Fibroblast of lung (primary cell): ENCODE data around the gene CAMK2N2. TPM values are rescaled to one million over a fixed set of nuclear protein-coding genes. Genes with fewer than 3 reads are reported as not detected.

Source experiments
- DNase-seq, 2 donors: peaks; one replicate each; pipeline versions ENCODE4 v3.0.0 to v3.0.0-alpha.2; 2010; ENCODE audit warnings: low read depth in 2 of 2
- H2AFZ ChIP-seq: 2 replicates; pipeline ENCODE4 v1.5.1; 2012; ENCODE audit warnings: low read length, control low read depth, inconsistent platforms
- H3K27ac ChIP-seq: 2 replicates; pipeline ENCODE4 v1.5.1; 2011; ENCODE audit warnings: low read length, control low read depth; ENCODE audit not compliant: insufficient read depth
- H3K27me3 ChIP-seq: 2 replicates; pipeline ENCODE4 v1.5.1; 2011; ENCODE audit warnings: mild to moderate bottlenecking, low read length; ENCODE audit not compliant: control insufficient read depth, insufficient read depth
- H3K36me3 ChIP-seq: 2 replicates; pipeline ENCODE4 v1.5.1; 2011; ENCODE audit warnings: low read length; ENCODE audit not compliant: control insufficient read depth, insufficient read depth
- H3K4me1 ChIP-seq: 2 replicates; pipeline ENCODE4 v1.5.1; 2011; ENCODE audit warnings: low read length; ENCODE audit not compliant: control insufficient read depth, insufficient read depth; ENCODE audit errors: extremely low read depth
- H3K4me2 ChIP-seq: 2 replicates; pipeline ENCODE4 v1.5.1; 2011; ENCODE audit warnings: low read length, control low read depth; ENCODE audit not compliant: insufficient read depth; ENCODE audit errors: extremely low read depth
- H3K4me3 ChIP-seq, 4 experiments: fragments of 200-600 bp in 1 of 4; sonication (generic) in 1 of 4; replicated peaks in 1 of 4; 2 replicates each; pipeline ENCODE4 v1.5.1; 2011 to 2016; ENCODE audit warnings: low read length in 4 of 4, low read depth in 3 of 4, mild to moderate bottlenecking in 3 of 4, control low read depth in 2 of 4, inconsistent platforms in 1 of 4, mixed read lengths in 1 of 4; ENCODE audit not compliant: insufficient read depth in 1 of 4; ENCODE audit errors: control extremely low read depth in 1 of 4
- H3K79me2 ChIP-seq: 2 replicates; pipeline ENCODE4 v1.5.1; 2012; ENCODE audit warnings: mild to moderate bottlenecking, low read length, inconsistent platforms; ENCODE audit not compliant: control insufficient read depth, insufficient read depth
- H3K9ac ChIP-seq: 2 replicates; pipeline ENCODE4 v1.5.1; 2011; ENCODE audit warnings: mild to moderate bottlenecking, low read length, control low read depth; ENCODE audit not compliant: insufficient read depth
- H3K9me3 ChIP-seq: 2 replicates; pipeline ENCODE4 v1.5.1; 2012; ENCODE audit warnings: low read depth, low read length; ENCODE audit not compliant: control insufficient read depth, insufficient read depth
- H4K20me1 ChIP-seq: 2 replicates; pipeline ENCODE4 v1.5.1; 2011; ENCODE audit warnings: low read length; ENCODE audit not compliant: control insufficient read depth, insufficient read depth; ENCODE audit errors: extremely low read depth
- EZH2 ChIP-seq: IDR thresholded peaks from 2 replicates; pipeline ENCODE4 v1.5.1; 2012; ENCODE audit warnings: low read length, control low read depth, mild to moderate bottlenecking; ENCODE audit errors: missing control alignments
- polyA plus RNA-seq, 2 donors: library from polyadenylated mRNA; depleted of rRNA in 1 of 2; stranded (reverse) in 1 of 2; unstranded in 1 of 2; fragments of >200 nt; gene quantifications; 2 replicates each; pipeline ENCODE4 v1.2.1, GENCODE V29; 2011 to 2012; ENCODE audit warnings: missing spikeins in 1 of 2
- total RNA-seq: library from RNA; depleted of rRNA; stranded (reverse); fragments of >200 nt; gene quantifications from 2 replicates; pipeline ENCODE4 v1.2.1, GENCODE V29; 2014
- TF ChIP-seq, protein P1 (sequence below), 2 donors: IDR thresholded peaks in 1 of 2; conservative IDR thresholded peaks in 1 of 2; 1 replicate in 1 of 2; 2 replicates in 1 of 2; pipeline ENCODE4 v1.5.1; 2011 to 2012; ENCODE audit warnings: low read length in 2 of 2, control low read depth in 1 of 2, inconsistent platforms in 1 of 2, low read depth in 1 of 2, mild to moderate bottlenecking in 1 of 2

CAMK2N2 gene
- total and polyA plus RNA-seq, 2 donors (not counting 1 experiment from before 2014, with no cell fraction given), result under 0.01 to 0.10 TPM

DNA sequence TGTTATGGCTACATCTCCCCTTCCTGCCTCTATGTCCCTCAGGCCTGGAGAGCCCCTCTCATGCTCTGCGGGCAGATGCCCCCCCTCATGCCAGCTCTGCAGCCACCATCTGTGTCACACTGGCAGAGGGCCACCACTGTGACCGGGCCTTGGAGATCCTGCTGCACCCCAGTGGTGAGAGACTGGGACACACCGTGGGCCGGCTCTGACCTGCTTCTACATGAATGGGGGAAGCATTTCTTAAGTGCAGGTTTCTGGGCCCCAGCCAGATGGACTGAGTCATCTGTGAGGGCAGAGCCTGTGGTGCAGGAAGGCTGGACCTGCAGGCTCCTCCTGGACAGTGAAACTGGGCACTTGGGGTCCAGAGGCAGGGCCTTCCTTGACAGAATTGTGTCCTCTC, 27.1 kb downstream of the CAMK2N2 start:
- H3K27ac ChIP-seq, result no peak overlapping the region
- no peak overlapping the region for H3K4me3 ChIP-seq
- peaks cover 35% of the 10 kb centered on the region for H3K27me3 ChIP-seq

GRCh38 chr3:184233127-184233843, 28.1 kb downstream of the CAMK2N2 start:
- no peaks in the 10 kb centered on the region for H3K9me3 ChIP-seq
- H4K20me1 ChIP-seq, result no peaks in the 10 kb centered on the region
- TF ChIP-seq EZH2, result no peak
- TF ChIP-seq, protein P1, sequence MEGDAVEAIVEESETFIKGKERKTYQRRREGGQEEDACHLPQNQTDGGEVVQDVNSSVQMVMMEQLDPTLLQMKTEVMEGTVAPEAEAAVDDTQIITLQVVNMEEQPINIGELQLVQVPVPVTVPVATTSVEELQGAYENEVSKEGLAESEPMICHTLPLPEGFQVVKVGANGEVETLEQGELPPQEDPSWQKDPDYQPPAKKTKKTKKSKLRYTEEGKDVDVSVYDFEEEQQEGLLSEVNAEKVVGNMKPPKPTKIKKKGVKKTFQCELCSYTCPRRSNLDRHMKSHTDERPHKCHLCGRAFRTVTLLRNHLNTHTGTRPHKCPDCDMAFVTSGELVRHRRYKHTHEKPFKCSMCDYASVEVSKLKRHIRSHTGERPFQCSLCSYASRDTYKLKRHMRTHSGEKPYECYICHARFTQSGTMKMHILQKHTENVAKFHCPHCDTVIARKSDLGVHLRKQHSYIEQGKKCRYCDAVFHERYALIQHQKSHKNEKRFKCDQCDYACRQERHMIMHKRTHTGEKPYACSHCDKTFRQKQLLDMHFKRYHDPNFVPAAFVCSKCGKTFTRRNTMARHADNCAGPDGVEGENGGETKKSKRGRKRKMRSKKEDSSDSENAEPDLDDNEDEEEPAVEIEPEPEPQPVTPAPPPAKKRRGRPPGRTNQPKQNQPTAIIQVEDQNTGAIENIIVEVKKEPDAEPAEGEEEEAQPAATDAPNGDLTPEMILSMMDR (conservative IDR thresholded peaks at IDR 0.05 in 1 of 2, IDR thresholded peaks at IDR 0.05 in 1 of 2; ENCODE audit: low read depth in 1 of 2, low read length in 2 of 2), result no peak
- H3K79me2 ChIP-seq, result no peaks in the 10 kb centered on the region
- H3K9ac ChIP-seq, result no peak overlapping the region
- peaks cover 4% of the 10 kb centered on the region for H3K4me1 ChIP-seq
- no peaks in the 10 kb centered on the region for H3K36me3 ChIP-seq
- H3K4me3 ChIP-seq, result no peak overlapping the region
- no peak overlapping the region for H2AFZ ChIP-seq
- no peak overlapping the region for H3K27ac ChIP-seq
- no peak for DNase-seq
- peaks cover 43% of the 10 kb centered on the region for H3K27me3 ChIP-seq
- H3K4me2 ChIP-seq, result no peak overlapping the region

More for the DNA sequence above, 27.1 kb downstream of the CAMK2N2 start:
- DNase-seq, result peak; percentile 61 to 83
- Histone ChIP-seq H3K36me3 (no peaks in the 10 kb centered on the region), H3K9ac (no peak overlapping the region), H4K20me1 (no peaks in the 10 kb centered on the region), H3K4me1 (peaks cover 4% of the 10 kb centered on the region), H3K4me2 (no peak overlapping the region), H3K79me2 (no peaks in the 10 kb centered on the region), H2AFZ (no peak overlapping the region), H3K9me3 (no peaks in the 10 kb centered on the region)
- TF ChIP-seq, protein P1 (conservative IDR thresholded peaks at IDR 0.05 in 1 of 2, IDR thresholded peaks at IDR 0.05 in 1 of 2; ENCODE audit: low read depth in 1 of 2, low read length in 2 of 2), result no peak
- TF ChIP-seq EZH2, result no peak

DNA sequence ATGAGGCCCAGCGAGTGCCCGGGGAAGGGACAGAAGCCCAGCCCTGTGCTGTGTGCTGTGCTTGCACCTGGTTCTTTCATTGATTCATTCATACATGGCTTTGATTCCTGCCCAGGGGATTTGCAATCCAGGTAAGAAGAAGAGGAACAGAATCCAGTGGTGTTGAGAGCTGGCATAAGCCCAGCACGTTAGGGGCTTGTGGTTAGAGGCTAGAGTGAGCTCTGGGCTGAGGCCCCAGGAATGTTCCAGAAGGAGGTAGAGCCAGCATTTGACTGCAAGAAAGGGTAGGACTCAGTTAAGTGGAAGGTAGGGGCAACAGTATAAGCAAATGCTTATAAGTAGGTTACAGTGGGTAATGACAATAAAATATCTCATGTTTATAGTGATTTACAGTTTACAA, 29.7 kb downstream of the CAMK2N2 start:
- Histone ChIP-seq H3K27ac (no peak overlapping the region), H3K9me3 (no peaks in the 10 kb centered on the region), H4K20me1 (no peaks in the 10 kb centered on the region), H3K9ac (no peak overlapping the region), H3K27me3 (peaks cover 49% of the 10 kb centered on the region), H3K4me1 (peaks cover 4% of the 10 kb centered on the region), H3K79me2 (no peaks in the 10 kb centered on the region), H3K4me2 (no peak overlapping the region), H3K36me3 (no peaks in the 10 kb centered on the region), H3K4me3 (no peak overlapping the region), H2AFZ (no peak overlapping the region)
- DNase-seq, result peak in 1 of 2 donors; percentile 14
- TF ChIP-seq, protein P1 (conservative IDR thresholded peaks at IDR 0.05 in 1 of 2, IDR thresholded peaks at IDR 0.05 in 1 of 2; ENCODE audit: low read depth in 1 of 2, low read length in 2 of 2), result no peak
- no peak for TF ChIP-seq EZH2
